SK-N-SH (cell line): Measurements from ENCODE around the gene SIAH3. TPM values are rescaled to one million over a fixed set of nuclear protein-coding genes. Genes with fewer than 3 reads are reported as not detected.

ENCODE experiments used
- CTCF ChIA-PET: fragments of 300-600, 350-600 bp; formaldehyde crosslinking; extraction: SDS; loops from one replicate; lab custom pipeline; 2021; lab: Yijun Ruan, JAX
- POLR2A ChIA-PET: fragments of 350-600 bp; sonication (Branson Sonifier 250); formaldehyde crosslinking; extraction: SDS; loops from one replicate; lab custom pipeline; 2020; ENCODE audit warnings: antibody characterized with exemption, inconsistent platforms; lab: Yijun Ruan, JAX
- DNase-seq: peaks from one replicate; pipeline ENCODE4 v3.0.0; 2012
- H2AFZ ChIP-seq: fragments of 200-600 bp; sonication (generic); 2 replicates; pipeline ENCODE4 v1.8.1; 2016; ENCODE audit warnings: antibody characterized with exemption, mild to moderate bottlenecking, low read depth
- H3F3A ChIP-seq: fragments of 200-600 bp; sonication (generic); replicated peaks from 2 replicates; pipeline ENCODE3; 2016; ENCODE audit warnings: antibody characterized with exemption, mild to moderate bottlenecking; ENCODE audit not compliant: insufficient read depth
- H3K27ac ChIP-seq, 2 experiments: fragments of 200-500 bp in 1 of 2; fragments of 200-600 bp in 1 of 2; sonication (Bioruptor generic) in 1 of 2; sonication (generic), shearing (Covaris generic) in 1 of 2; 2 replicates each; pipeline versions ENCODE4 v1.5.1 to v1.6.1; 2014 to 2016; ENCODE audit warnings: low read depth in 2 of 2, inconsistent platforms in 1 of 2, low read length in 1 of 2, mild to moderate bottlenecking in 1 of 2, mixed read lengths in 1 of 2
- H3K27me3 ChIP-seq: fragments of 200-600 bp; sonication (generic), shearing (Covaris generic); 2 replicates; pipeline ENCODE4 v1.6.1; 2016; ENCODE audit warnings: mixed run types; ENCODE audit not compliant: insufficient read depth
- H3K36me3 ChIP-seq, 2 experiments: fragments of 200-500 bp in 1 of 2; fragments of 200-600 bp in 1 of 2; sonication (Bioruptor generic) in 1 of 2; sonication (generic) in 1 of 2; replicated peaks in 1 of 2; 2 replicates each; pipeline versions ENCODE3 to v1.5.1; 2014 to 2016; ENCODE audit warnings: low read length in 1 of 2, mild to moderate bottlenecking in 1 of 2; ENCODE audit not compliant: insufficient read depth in 2 of 2, control insufficient read depth in 1 of 2
- H3K4me1 ChIP-seq, 2 experiments: fragments of 200-500 bp in 1 of 2; fragments of 200-600 bp in 1 of 2; sonication (Bioruptor generic) in 1 of 2; sonication (generic), shearing (Covaris generic) in 1 of 2; 2 replicates each; pipeline versions ENCODE4 v1.5.1 to v1.6.1; 2014 to 2016; ENCODE audit warnings: low read depth in 1 of 2, low read length in 1 of 2, mixed run types in 1 of 2; ENCODE audit not compliant: insufficient read depth in 2 of 2, control insufficient read depth in 1 of 2
- H3K4me2 ChIP-seq: fragments of 200-600 bp; sonication (generic), shearing (Covaris generic); 2 replicates; pipeline ENCODE4 v1.6.1; 2017; ENCODE audit warnings: mixed run types
- H3K4me3 ChIP-seq, 2 experiments: fragments of 200-500 bp in 1 of 2; fragments of 200-600 bp in 1 of 2; sonication (Bioruptor generic) in 1 of 2; sonication (generic), shearing (Covaris generic) in 1 of 2; 2 replicates each; pipeline versions ENCODE4 v1.5.1 to v1.8.1; 2014 to 2016; ENCODE audit warnings: low read depth in 2 of 2, inconsistent platforms in 1 of 2, low read length in 1 of 2, mild to moderate bottlenecking in 1 of 2, mixed read lengths in 1 of 2, moderate library complexity in 1 of 2
- H3K79me2 ChIP-seq: fragments of 200-600 bp; sonication (generic); 2 replicates; pipeline ENCODE4 v1.8.1; 2017; ENCODE audit warnings: mild to moderate bottlenecking; ENCODE audit not compliant: insufficient read depth
- H3K9ac ChIP-seq: fragments of 200-600 bp; sonication (generic); 2 replicates; pipeline ENCODE4 v1.6.1; 2017; ENCODE audit warnings: mixed run types
- H3K9me2 ChIP-seq: fragments of 200-600 bp; sonication (generic); 2 replicates; pipeline ENCODE4 v1.6.1; 2017; ENCODE audit warnings: mixed run types
- H3K9me3 ChIP-seq: fragments of 200-600 bp; sonication (generic); 2 replicates; pipeline ENCODE4 v1.6.1; 2017; ENCODE audit warnings: mixed run types, mild to moderate bottlenecking, moderate library complexity
- H4K20me1 ChIP-seq: fragments of 200-600 bp; sonication (generic); 2 replicates; pipeline ENCODE4 v1.6.1; 2017; ENCODE audit warnings: mild to moderate bottlenecking, mixed run types; ENCODE audit not compliant: insufficient read depth
- CHD2 ChIP-seq: fragments of 150-350 bp; IDR thresholded peaks from 2 replicates; pipeline ENCODE4 v1.6.1; 2018; ENCODE audit warnings: low read length; ENCODE audit not compliant: partially characterized antibody
- ELF1 ChIP-seq: IDR thresholded peaks from 2 replicates; pipeline ENCODE4 v1.4.0; 2012
- EP300 ChIP-seq, 2 experiments: IDR thresholded peaks; 2 replicates each; pipeline versions ENCODE4 v1.4.0 to v1.6.1; 2012; ENCODE audit warnings: borderline replicate concordance in 1 of 2, low read depth in 1 of 2, low read length in 1 of 2
- EZH2phosphoT487 ChIP-seq: fragments of 200-600 bp; sonication (generic); IDR thresholded peaks from 2 replicates; pipeline ENCODE4 v1.6.1; 2017; ENCODE audit warnings: low read depth, mixed run types, mild to moderate bottlenecking, antibody characterized with exemption, moderate library complexity, borderline replicate concordance
- FOXM1 ChIP-seq: IDR thresholded peaks from 2 replicates; pipeline ENCODE4 v1.4.0; 2012; ENCODE audit warnings: low read depth, mild to moderate bottlenecking
- GABPA ChIP-seq: IDR thresholded peaks from 2 replicates; pipeline ENCODE4 v1.4.0; 2012; ENCODE audit warnings: low read depth, mild to moderate bottlenecking
- GATA2 ChIP-seq: sonication (generic); formaldehyde crosslinking; IDR thresholded peaks from 2 replicates; pipeline ENCODE4 v1.5.0; 2020; ENCODE audit warnings: mild to moderate bottlenecking, missing genetic modification reagents
- JUND ChIP-seq: IDR thresholded peaks from 2 replicates; pipeline ENCODE4 v1.4.0; 2012
- MXI1 ChIP-seq: IDR thresholded peaks from 2 replicates; pipeline ENCODE4 v1.6.1; 2012; ENCODE audit warnings: mild to moderate bottlenecking, low read depth, low read length, improper control_type of control experiment
- NFIC ChIP-seq: IDR thresholded peaks from 2 replicates; pipeline ENCODE4 v1.4.0; 2012; ENCODE audit warnings: borderline replicate concordance
- RAD21 ChIP-seq: IDR thresholded peaks from 2 replicates; pipeline ENCODE4 v1.6.1; 2012; ENCODE audit warnings: mild to moderate bottlenecking, low read length
- RCOR1 ChIP-seq: fragments of 150-350 bp; IDR thresholded peaks from 2 replicates; pipeline ENCODE4 v1.6.1; 2017; ENCODE audit warnings: antibody characterized with exemption, low read length
- SMC3 ChIP-seq: IDR thresholded peaks from 2 replicates; pipeline ENCODE4 v1.6.1; 2012; ENCODE audit warnings: low read depth, low read length, improper control_type of control experiment
- TAF1 ChIP-seq: IDR thresholded peaks from 2 replicates; pipeline ENCODE4 v1.6.1; 2012; ENCODE audit warnings: low read depth, mild to moderate bottlenecking, low read length, moderate library complexity, borderline replicate concordance
- YY1 ChIP-seq: IDR thresholded peaks from 2 replicates; pipeline ENCODE4 v1.4.0; 2012; ENCODE audit warnings: low read depth, mild to moderate bottlenecking
- WGBS: methylation state at CpG from one replicate; pipeline ENCODE4 v1.1.6; 2017; ENCODE audit warnings: low lambda C conversion rate; 5-methylcytosine and 5-hydroxymethylcytosine counted together
- polyA plus RNA-seq, 3 experiments: library from polyadenylated mRNA; depleted of rRNA; stranded (reverse); fragments of >200 nt; gene quantifications; 2 replicates each; pipeline ENCODE4 v1.2.3, GENCODE V29; 2012
- TF ChIP-seq, protein P1 (sequence below): IDR thresholded peaks from 2 replicates; pipeline ENCODE4 v1.4.0; 2012; ENCODE audit warnings: low read depth, borderline replicate concordance
- TF ChIP-seq, protein P2 (sequence below): fragments of 200-600 bp; sonication (generic); IDR thresholded peaks from 2 replicates; pipeline ENCODE4 v1.6.1; 2017; ENCODE audit warnings: antibody characterized with exemption, mild to moderate bottlenecking, moderate library complexity
- TF ChIP-seq, protein P3 (sequence below): fragments of 150-350 bp; IDR thresholded peaks from 2 replicates; pipeline ENCODE4 v1.6.1; 2016; ENCODE audit warnings: mild to moderate bottlenecking, low read depth, low read length

Gene SIAH3
- polyA plus RNA-seq, 1 of the 3 experiments (the other 2 are of a cell fraction): 0.08 TPM

DNA sequence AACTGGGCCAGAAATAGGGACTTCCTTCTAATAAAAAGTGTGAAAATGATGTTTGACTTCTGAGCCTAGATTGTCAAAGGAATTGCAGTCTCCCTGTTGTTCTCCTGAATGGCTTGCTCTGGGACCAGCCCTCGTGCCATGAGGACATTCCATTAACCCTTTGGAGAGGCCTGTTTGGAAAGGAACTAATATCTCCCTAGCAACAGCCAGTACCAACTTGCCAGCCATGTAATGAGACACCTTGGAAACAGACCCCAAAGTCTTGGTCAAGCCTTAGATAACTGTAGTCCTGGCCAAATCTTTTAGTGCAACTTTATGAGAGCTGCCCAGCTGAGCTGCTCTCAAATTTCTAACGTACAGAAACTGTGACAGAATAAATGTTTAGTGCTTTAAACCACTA, 8.2 kb upstream of the SIAH3 start:
- H4K20me1 ChIP-seq: no peaks in the 10 kb centered on the region
- TF ChIP-seq YY1 (no peak), ELF1 (no peak), JUND (no peak)
- TF ChIP-seq, protein P1, sequence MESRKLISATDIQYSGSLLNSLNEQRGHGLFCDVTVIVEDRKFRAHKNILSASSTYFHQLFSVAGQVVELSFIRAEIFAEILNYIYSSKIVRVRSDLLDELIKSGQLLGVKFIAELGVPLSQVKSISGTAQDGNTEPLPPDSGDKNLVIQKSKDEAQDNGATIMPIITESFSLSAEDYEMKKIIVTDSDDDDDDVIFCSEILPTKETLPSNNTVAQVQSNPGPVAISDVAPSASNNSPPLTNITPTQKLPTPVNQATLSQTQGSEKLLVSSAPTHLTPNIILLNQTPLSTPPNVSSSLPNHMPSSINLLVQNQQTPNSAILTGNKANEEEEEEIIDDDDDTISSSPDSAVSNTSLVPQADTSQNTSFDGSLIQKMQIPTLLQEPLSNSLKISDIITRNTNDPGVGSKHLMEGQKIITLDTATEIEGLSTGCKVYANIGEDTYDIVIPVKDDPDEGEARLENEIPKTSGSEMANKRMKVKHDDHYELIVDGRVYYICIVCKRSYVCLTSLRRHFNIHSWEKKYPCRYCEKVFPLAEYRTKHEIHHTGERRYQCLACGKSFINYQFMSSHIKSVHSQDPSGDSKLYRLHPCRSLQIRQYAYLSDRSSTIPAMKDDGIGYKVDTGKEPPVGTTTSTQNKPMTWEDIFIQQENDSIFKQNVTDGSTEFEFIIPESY: no peak
- no peak overlapping the region for H2AFZ ChIP-seq
- POLR2A ChIA-PET: no interaction called here
- no peaks in the 10 kb centered on the region for H3K9me2 ChIP-seq
- H3K79me2 ChIP-seq: no peaks in the 10 kb centered on the region
- peaks cover 4 to 5% of the 10 kb centered on the region in 2 experiments; a peak in 2 of 4 replicates for H3K4me1 ChIP-seq
- 29% methylated on average over 2 of the region's 2 CpGs for WGBS
- H3K4me3 ChIP-seq: no peak overlapping the region
- H3K9me3 ChIP-seq: no peaks in the 10 kb centered on the region
- H3K4me2 ChIP-seq: no peak overlapping the region
- H3K27ac ChIP-seq: no peak overlapping the region
- H3K27me3 ChIP-seq: 0 out of 2 replicates have a peak, but pooled peaks cover 4% of the 10 kb centered on the region
- no peak for DNase-seq
- CTCF ChIA-PET: no interaction called here
- no peak overlapping the region for H3K9ac ChIP-seq
- H3F3A ChIP-seq: no peaks in the 10 kb centered on the region
- no peaks in the 10 kb centered on the region for H3K36me3 ChIP-seq

DNA sequence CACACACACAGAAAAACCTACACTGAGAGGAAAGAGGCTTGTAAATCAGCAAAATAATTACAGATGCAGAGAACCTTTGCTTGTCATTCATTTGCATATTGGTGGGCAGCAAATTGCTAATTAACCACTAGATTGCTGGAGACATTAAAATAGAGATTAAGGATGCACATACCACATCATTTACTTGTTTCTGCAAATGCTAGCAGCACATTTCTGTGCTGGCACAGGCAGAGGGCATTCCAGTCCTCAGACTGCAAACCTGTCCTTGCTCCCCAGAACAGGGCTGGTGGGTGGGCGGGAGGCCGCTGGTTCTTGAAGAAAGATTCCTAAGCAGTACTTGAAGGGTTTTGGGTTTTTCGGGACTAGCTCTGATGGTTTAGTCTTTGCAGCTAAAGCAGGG, 941 bp upstream of the SIAH3 start:
- no peaks in the 10 kb centered on the region for H3F3A ChIP-seq
- POLR2A ChIA-PET: no interaction called here
- peaks cover 22% of the 10 kb centered on the region; the same call in 1 of the 2 replicates for H3K27me3 ChIP-seq
- no peak overlapping the region for H2AFZ ChIP-seq
- H3K4me1 ChIP-seq: peaks cover 0 to 26% of the 10 kb centered on the region in 2 experiments; a peak in 1 of 4 replicates
- no peaks in the 10 kb centered on the region for H3K36me3 ChIP-seq
- WGBS: 73% methylated on average over 3 of the region's 3 CpGs
- no peaks in the 10 kb centered on the region for H3K9me3 ChIP-seq
- no peak overlapping the region for H3K4me2 ChIP-seq
- no peaks in the 10 kb centered on the region for H4K20me1 ChIP-seq
- H3K9ac ChIP-seq: no peak overlapping the region
- CTCF ChIA-PET: no interaction called here
- H3K4me3 ChIP-seq: no peak overlapping the region
- no peaks in the 10 kb centered on the region for H3K9me2 ChIP-seq
- DNase-seq: no peak
- no peaks in the 10 kb centered on the region for H3K79me2 ChIP-seq
- TF ChIP-seq FOXM1 (no peak), EP300 (IDR thresholded peaks at IDR 0.05; ENCODE audit: borderline replicate concordance in 1 of 2, low read depth in 1 of 2, low read length in 1 of 2) (no peak), RAD21 (no peak), MXI1 (no peak), CHD2 (no peak), EZH2phosphoT487 (no peak), SMC3 (no peak), GABPA (no peak)
- no peak overlapping the region for H3K27ac ChIP-seq

DNA sequence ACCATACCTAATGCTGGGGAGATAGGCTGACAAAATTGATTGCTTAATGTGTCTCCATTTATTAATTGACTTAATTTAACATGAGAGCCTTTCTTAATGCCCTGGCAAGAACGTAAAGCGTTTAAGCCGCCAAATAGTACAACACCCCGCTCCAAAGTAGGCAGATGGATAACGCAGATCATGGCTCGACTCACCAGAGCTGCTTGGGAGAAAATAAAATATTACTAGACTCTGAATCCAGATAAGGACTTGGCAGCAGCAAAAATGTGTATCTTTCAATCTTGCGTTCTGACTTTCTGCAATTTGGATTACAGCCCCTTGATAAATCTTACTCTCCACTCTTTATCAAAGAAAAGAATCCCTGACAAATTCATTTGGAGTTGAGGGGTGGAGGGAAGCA, 403 bp upstream of the SIAH3 start:
- H3K27me3 ChIP-seq: peaks cover 22% of the 10 kb centered on the region; the same call in 1 of the 2 replicates
- no peaks in the 10 kb centered on the region for H3K79me2 ChIP-seq
- peaks cover 0 to 29% of the 10 kb centered on the region in 2 experiments; a peak in 1 of 4 replicates for H3K4me1 ChIP-seq
- no peaks in the 10 kb centered on the region for H4K20me1 ChIP-seq
- no peaks in the 10 kb centered on the region for H3K9me3 ChIP-seq
- peak overlapping the region; percentile 78; the same call in 1 of the 2 replicates for H2AFZ ChIP-seq
- H3K4me3 ChIP-seq: peak overlapping the region; percentile 58 to 63; a peak in 3 of 4 replicates
- H3K27ac ChIP-seq: no peak overlapping the region
- TF ChIP-seq RCOR1 (no peak), NFIC (no peak), TAF1 (no peak), GATA2 (CRISPR knock-in tag) (peak; percentile 30; the same call in 1 of the 2 replicates)
- TF ChIP-seq, protein P2, sequence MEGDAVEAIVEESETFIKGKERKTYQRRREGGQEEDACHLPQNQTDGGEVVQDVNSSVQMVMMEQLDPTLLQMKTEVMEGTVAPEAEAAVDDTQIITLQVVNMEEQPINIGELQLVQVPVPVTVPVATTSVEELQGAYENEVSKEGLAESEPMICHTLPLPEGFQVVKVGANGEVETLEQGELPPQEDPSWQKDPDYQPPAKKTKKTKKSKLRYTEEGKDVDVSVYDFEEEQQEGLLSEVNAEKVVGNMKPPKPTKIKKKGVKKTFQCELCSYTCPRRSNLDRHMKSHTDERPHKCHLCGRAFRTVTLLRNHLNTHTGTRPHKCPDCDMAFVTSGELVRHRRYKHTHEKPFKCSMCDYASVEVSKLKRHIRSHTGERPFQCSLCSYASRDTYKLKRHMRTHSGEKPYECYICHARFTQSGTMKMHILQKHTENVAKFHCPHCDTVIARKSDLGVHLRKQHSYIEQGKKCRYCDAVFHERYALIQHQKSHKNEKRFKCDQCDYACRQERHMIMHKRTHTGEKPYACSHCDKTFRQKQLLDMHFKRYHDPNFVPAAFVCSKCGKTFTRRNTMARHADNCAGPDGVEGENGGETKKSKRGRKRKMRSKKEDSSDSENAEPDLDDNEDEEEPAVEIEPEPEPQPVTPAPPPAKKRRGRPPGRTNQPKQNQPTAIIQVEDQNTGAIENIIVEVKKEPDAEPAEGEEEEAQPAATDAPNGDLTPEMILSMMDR: no peak
- TF ChIP-seq, protein P3, sequence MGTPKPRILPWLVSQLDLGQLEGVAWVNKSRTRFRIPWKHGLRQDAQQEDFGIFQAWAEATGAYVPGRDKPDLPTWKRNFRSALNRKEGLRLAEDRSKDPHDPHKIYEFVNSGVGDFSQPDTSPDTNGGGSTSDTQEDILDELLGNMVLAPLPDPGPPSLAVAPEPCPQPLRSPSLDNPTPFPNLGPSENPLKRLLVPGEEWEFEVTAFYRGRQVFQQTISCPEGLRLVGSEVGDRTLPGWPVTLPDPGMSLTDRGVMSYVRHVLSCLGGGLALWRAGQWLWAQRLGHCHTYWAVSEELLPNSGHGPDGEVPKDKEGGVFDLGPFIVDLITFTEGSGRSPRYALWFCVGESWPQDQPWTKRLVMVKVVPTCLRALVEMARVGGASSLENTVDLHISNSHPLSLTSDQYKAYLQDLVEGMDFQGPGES: no peak
- no peak for DNase-seq
- H3F3A ChIP-seq: no peaks in the 10 kb centered on the region
- 38% methylated on average over 7 of the region's 7 CpGs for WGBS
- no peaks in the 10 kb centered on the region for H3K9me2 ChIP-seq
- ChIA-PET CTCF (interaction anchor here (1.2 kb wide), 1 partner anchor 9 kb away, joined by 3 read pairs; no protein-coding TSS in a partner anchor), POLR2A (no interaction called here)
- no peaks in the 10 kb centered on the region for H3K36me3 ChIP-seq
- peak overlapping the region; percentile 91 for H3K4me2 ChIP-seq
- H3K9ac ChIP-seq: no peak overlapping the region
